Gastroesophageal sphincter (tissue), 3 donors: ENCODE results near the gene P3H1.

Source experiments
- CTCF ChIP-seq, 4 experiments: fragments of 200-600 bp in 2 of 4; fragments of 450-650 bp in 2 of 4; sonication (generic) in 1 of 4; IDR thresholded peaks; one replicate each; pipeline ENCODE4 v1.5.1; 2017 to 2019; ENCODE audit warnings: antibody characterized with exemption in 4 of 4, mild to moderate bottlenecking in 2 of 4, moderate library complexity in 2 of 4
- EP300 ChIP-seq: sonication (generic); formaldehyde crosslinking; IDR thresholded peaks from one replicate; pipeline ENCODE4 v1.6.1; 2017; ENCODE audit warnings: antibody characterized with exemption, mild to moderate bottlenecking
- POLR2AphosphoS5 ChIP-seq: sonication (generic); formaldehyde crosslinking; IDR thresholded peaks from one replicate; pipeline ENCODE4 v1.6.1; 2017; ENCODE audit warnings: antibody characterized with exemption

GRCh38 chr1:42786097-42786496 is 19.3 kb upstream of the P3H1 start:
- TF ChIP-seq CTCF (IDR thresholded peaks at IDR 0.05) (no peak), EP300 (no peak), POLR2AphosphoS5 (no peak)
